ENCODE data around the gene BCKDHA.
"Not testable (repeated sequence)": the region's sequence is repeated elsewhere in the genome, so short reads cannot be mapped to it uniquely, and the experiment has no call there.

BCKDHA gene

GRCh38 chr19:41435376-41435775 is 37.8 kb downstream of the BCKDHA start:
- DNase-seq; H4K12ac ChIP-seq (ENCODE audit: low read depth, low read length); H3K4ac ChIP-seq (ENCODE audit: low read depth, low read length); H3K23ac ChIP-seq (ENCODE audit: low read length); H3K27me3 ChIP-seq (ENCODE audit: insufficient read depth, low read length); H2BK120ac ChIP-seq (ENCODE audit: insufficient read depth, low read length, poor library complexity); H3K4me1 ChIP-seq (ENCODE audit: control insufficient read depth in 1 of 2, insufficient read depth in 2 of 2, low read length in 2 of 2); H3K4me3 ChIP-seq (ENCODE audit: low read depth, low read length); H2AFZ ChIP-seq (ENCODE audit: insufficient read depth, low read length, poor library complexity); H3K18ac ChIP-seq (ENCODE audit: low read length); H2BK5ac ChIP-seq (ENCODE audit: low read depth, low read length, poor library complexity); H2BK12ac ChIP-seq (ENCODE audit: low read length); H3K79me1 ChIP-seq (ENCODE audit: low read length); H3K9ac ChIP-seq (ENCODE audit: low read length); H3K14ac ChIP-seq (ENCODE audit: low read length); H2AK5ac ChIP-seq (ENCODE audit: low read length); H3K27ac ChIP-seq (ENCODE audit: low read depth, low read length); H3K4me2 ChIP-seq (ENCODE audit: low read length); H3K9me3 ChIP-seq (ENCODE audit: insufficient read depth, low read depth, low read length); H3K79me2 ChIP-seq (ENCODE audit: control insufficient read depth, insufficient read depth, low read length, poor library complexity); H4K91ac ChIP-seq (ENCODE audit: low read depth, low read length); H4K8ac ChIP-seq (ENCODE audit: low read depth, low read length): not testable (repeated sequence)
- H3K36me3 ChIP-seq (ENCODE audit: control insufficient read depth in 1 of 2, insufficient read depth in 2 of 2, low read length in 2 of 2) = peaks cover 35 to 37% of the 10 kb centered on the region in 2 experiments
- no CpG with 5 or more reads among the region's 11 CpGs for WGBS (ENCODE audit: extremely low coverage, insufficient coverage, insufficient read length)

- Histone ChIP-seq H2AFZ (ENCODE audit: insufficient read depth, low read length, poor library complexity) (no peak overlapping the region), H3K79me2 (ENCODE audit: control insufficient read depth, insufficient read depth, low read length, poor library complexity) (no peaks in the 10 kb centered on the region), H3K14ac (ENCODE audit: low read length) (no peak overlapping the region), H3K79me1 (ENCODE audit: low read length) (peaks cover 2% of the 10 kb centered on the region), H3K23ac (ENCODE audit: low read length) (no peak overlapping the region), H3K36me3 (ENCODE audit: control insufficient read depth in 1 of 2, insufficient read depth in 2 of 2, low read length in 2 of 2) (peaks cover 32% of the 10 kb centered on the region in 2 experiments), H2BK5ac (ENCODE audit: low read depth, low read length, poor library complexity) (no peak overlapping the region), H3K27me3 (ENCODE audit: insufficient read depth, low read length) (no peaks in the 10 kb centered on the region), H2BK120ac (ENCODE audit: insufficient read depth, low read length, poor library complexity) (no peak overlapping the region), H3K9ac (ENCODE audit: low read length) (no peak overlapping the region), H3K4me3 (ENCODE audit: low read depth, low read length) (no peak overlapping the region), H4K12ac (ENCODE audit: low read depth, low read length) (no peak overlapping the region), H2BK12ac (ENCODE audit: low read length) (no peak overlapping the region), H3K27ac (ENCODE audit: low read depth, low read length) (no peak overlapping the region), H3K18ac (ENCODE audit: low read length) (no peak overlapping the region), H4K91ac (ENCODE audit: low read depth, low read length) (no peak overlapping the region), H4K8ac (ENCODE audit: low read depth, low read length) (no peak overlapping the region), H3K9me3 (ENCODE audit: insufficient read depth, low read depth, low read length) (peaks cover 4% of the 10 kb centered on the region), H2AK5ac (ENCODE audit: low read length) (no peak overlapping the region), H3K4me2 (ENCODE audit: low read length) (no peak overlapping the region), H3K4me1 (ENCODE audit: control insufficient read depth in 1 of 2, insufficient read depth in 2 of 2, low read length in 2 of 2) (no peaks in the 10 kb centered on the region), H3K4ac (ENCODE audit: low read depth, low read length) (no peak overlapping the region)
- DNase-seq = no peak
- WGBS (ENCODE audit: extremely low coverage, insufficient coverage, insufficient read length) = no CpG with 5 or more reads among the region's 19 CpGs
Observed at GRCh38 chr19:41435936-41436673, 38.5 kb downstream of the BCKDHA start.

- Histone ChIP-seq H2BK120ac (ENCODE audit: insufficient read depth, low read length, poor library complexity) (no peak overlapping the region), H3K23ac (ENCODE audit: low read length) (no peak overlapping the region), H3K4me2 (ENCODE audit: low read length) (no peak overlapping the region), H3K79me1 (ENCODE audit: low read length) (peaks cover 2% of the 10 kb centered on the region), H3K4ac (ENCODE audit: low read depth, low read length) (no peak overlapping the region), H3K27ac (ENCODE audit: low read depth, low read length) (no peak overlapping the region), H2AFZ (ENCODE audit: insufficient read depth, low read length, poor library complexity) (no peak overlapping the region), H3K18ac (ENCODE audit: low read length) (no peak overlapping the region), H2BK12ac (ENCODE audit: low read length) (no peak overlapping the region), H4K91ac (ENCODE audit: low read depth, low read length) (no peak overlapping the region), H4K8ac (ENCODE audit: low read depth, low read length) (no peak overlapping the region), H3K14ac (ENCODE audit: low read length) (no peak overlapping the region), H3K36me3 (ENCODE audit: control insufficient read depth in 1 of 2, insufficient read depth in 2 of 2, low read length in 2 of 2) (peaks cover 28% of the 10 kb centered on the region in 2 experiments), H3K27me3 (ENCODE audit: insufficient read depth, low read length) (no peaks in the 10 kb centered on the region), H3K4me1 (ENCODE audit: control insufficient read depth in 1 of 2, insufficient read depth in 2 of 2, low read length in 2 of 2) (no peaks in the 10 kb centered on the region), H2AK5ac (ENCODE audit: low read length) (no peak overlapping the region), H3K4me3 (ENCODE audit: low read depth, low read length) (no peak overlapping the region), H3K79me2 (ENCODE audit: control insufficient read depth, insufficient read depth, low read length, poor library complexity) (no peaks in the 10 kb centered on the region), H3K9me3 (ENCODE audit: insufficient read depth, low read depth, low read length) (peaks cover 4% of the 10 kb centered on the region), H3K9ac (ENCODE audit: low read length) (no peak overlapping the region), H2BK5ac (ENCODE audit: low read depth, low read length, poor library complexity) (no peak overlapping the region), H4K12ac (ENCODE audit: low read depth, low read length) (no peak overlapping the region)
- DNase-seq = no peak
Observed at GRCh38 chr19:41436674-41436951, 39.0 kb downstream of the BCKDHA start.

GRCh38 chr19:41437944-41438574 is 40.4 kb downstream of the BCKDHA start:
- Histone ChIP-seq H2BK5ac (ENCODE audit: low read depth, low read length, poor library complexity) (no peak overlapping the region), H3K4me1 (ENCODE audit: control insufficient read depth in 1 of 2, insufficient read depth in 2 of 2, low read length in 2 of 2) (no peaks in the 10 kb centered on the region), H2AK5ac (ENCODE audit: low read length) (no peak overlapping the region), H2BK12ac (ENCODE audit: low read length) (no peak overlapping the region), H3K4ac (ENCODE audit: low read depth, low read length) (no peak overlapping the region), H2BK120ac (ENCODE audit: insufficient read depth, low read length, poor library complexity) (no peak overlapping the region), H3K27me3 (ENCODE audit: insufficient read depth, low read length) (no peaks in the 10 kb centered on the region), H3K9ac (ENCODE audit: low read length) (no peak overlapping the region), H3K79me2 (ENCODE audit: control insufficient read depth, insufficient read depth, low read length, poor library complexity) (no peaks in the 10 kb centered on the region), H3K79me1 (ENCODE audit: low read length) (peaks cover 2% of the 10 kb centered on the region), H3K18ac (ENCODE audit: low read length) (no peak overlapping the region), H3K23ac (ENCODE audit: low read length) (no peak overlapping the region), H3K4me3 (ENCODE audit: low read depth, low read length) (no peak overlapping the region), H3K4me2 (ENCODE audit: low read length) (no peak overlapping the region), H4K12ac (ENCODE audit: low read depth, low read length) (no peak overlapping the region), H4K8ac (ENCODE audit: low read depth, low read length) (no peak overlapping the region), H2AFZ (ENCODE audit: insufficient read depth, low read length, poor library complexity) (no peak overlapping the region), H3K27ac (ENCODE audit: low read depth, low read length) (no peak overlapping the region), H3K14ac (ENCODE audit: low read length) (no peak overlapping the region), H3K36me3 (ENCODE audit: control insufficient read depth in 1 of 2, insufficient read depth in 2 of 2, low read length in 2 of 2) (peaks cover 14 to 16% of the 10 kb centered on the region in 2 experiments), H4K91ac (ENCODE audit: low read depth, low read length) (no peak overlapping the region), H3K9me3 (ENCODE audit: insufficient read depth, low read depth, low read length) (no peaks in the 10 kb centered on the region)
- no CpG with 5 or more reads among the region's 7 CpGs for WGBS (ENCODE audit: extremely low coverage, insufficient coverage, insufficient read length)
- no peak for DNase-seq

Data from trophoblast cell (in vitro differentiated cells and primary cell).